ENCODE data around the gene FAM227B. TPM values are rescaled to one million over a fixed set of nuclear protein-coding genes. Genes with fewer than 3 reads are reported as not detected.

Gene FAM227B
- total and polyA plus RNA-seq, 2 of the 13 experiments (the other 11 are each of a cell fraction or from before 2014, with no cell fraction given): 1.9 to 2.6 TPM

GRCh38 chr15:49339656-49340055 is 281.0 kb downstream of the FAM227B start:
- no peak overlapping the region for H3K9ac ChIP-seq (ENCODE audit: insufficient read depth, low read depth, low read length)
- no peak for DNase-seq (ENCODE audit: low spot score)
- in situ Hi-C loops (cut with HindIII; ENCODE audit: extremely low pct_ligation_motif_present, low pct_unique_long_range_greater_than_20kb) (no loop called here), intact Hi-C loops (cut with micrococcal nuclease; ENCODE audit: unreplicated experiment) (no loop called here)
- H3K36me3 ChIP-seq (replicated peaks in 1 of 2; ENCODE audit: control insufficient read depth in 1 of 2, insufficient read depth in 2 of 2, low read length in 2 of 2): no peaks in the 10 kb centered on the region
- ATAC-seq: no peak
- no peak for TF ChIP-seq ZNF567 (CRISPR knock-in tag; IDR thresholded peaks at IDR 0.05; ENCODE audit: borderline replicate concordance)
- TF ChIP-seq BORCS8-MEF2B (CRISPR knock-in tag; IDR thresholded peaks at IDR 0.05): no peak
- TF ChIP-seq MTF1 (CRISPR knock-in tag; IDR thresholded peaks at IDR 0.05): no peak
- no peak for TF ChIP-seq BATF2 (CRISPR knock-in tag; IDR thresholded peaks at IDR 0.05)
- no peak for TF ChIP-seq ZBTB4 (CRISPR knock-in tag; IDR thresholded peaks at IDR 0.05; ENCODE audit: borderline replicate concordance)
- no peak for TF ChIP-seq POLR2AphosphoS5 (IDR thresholded peaks at IDR 0.05; ENCODE audit: low read depth, low read length)
- no peak for TF ChIP-seq PRMT3 (CRISPR knock-in tag; IDR thresholded peaks at IDR 0.05; ENCODE audit: borderline replicate concordance, low read depth)
- TF ChIP-seq RARA (CRISPR knock-in tag; IDR thresholded peaks at IDR 0.05): no peak
- TF ChIP-seq, protein P1, sequence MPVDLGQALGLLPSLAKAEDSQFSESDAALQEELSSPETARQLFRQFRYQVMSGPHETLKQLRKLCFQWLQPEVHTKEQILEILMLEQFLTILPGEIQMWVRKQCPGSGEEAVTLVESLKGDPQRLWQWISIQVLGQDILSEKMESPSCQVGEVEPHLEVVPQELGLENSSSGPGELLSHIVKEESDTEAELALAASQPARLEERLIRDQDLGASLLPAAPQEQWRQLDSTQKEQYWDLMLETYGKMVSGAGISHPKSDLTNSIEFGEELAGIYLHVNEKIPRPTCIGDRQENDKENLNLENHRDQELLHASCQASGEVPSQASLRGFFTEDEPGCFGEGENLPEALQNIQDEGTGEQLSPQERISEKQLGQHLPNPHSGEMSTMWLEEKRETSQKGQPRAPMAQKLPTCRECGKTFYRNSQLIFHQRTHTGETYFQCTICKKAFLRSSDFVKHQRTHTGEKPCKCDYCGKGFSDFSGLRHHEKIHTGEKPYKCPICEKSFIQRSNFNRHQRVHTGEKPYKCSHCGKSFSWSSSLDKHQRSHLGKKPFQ (CRISPR knock-in tag; IDR thresholded peaks at IDR 0.05; ENCODE audit: insufficient replicate concordance): no peak
- TF ChIP-seq KDM2A (CRISPR knock-in tag; IDR thresholded peaks at IDR 0.05; ENCODE audit: borderline replicate concordance, low read depth): no peak
- TF ChIP-seq, protein P2, sequence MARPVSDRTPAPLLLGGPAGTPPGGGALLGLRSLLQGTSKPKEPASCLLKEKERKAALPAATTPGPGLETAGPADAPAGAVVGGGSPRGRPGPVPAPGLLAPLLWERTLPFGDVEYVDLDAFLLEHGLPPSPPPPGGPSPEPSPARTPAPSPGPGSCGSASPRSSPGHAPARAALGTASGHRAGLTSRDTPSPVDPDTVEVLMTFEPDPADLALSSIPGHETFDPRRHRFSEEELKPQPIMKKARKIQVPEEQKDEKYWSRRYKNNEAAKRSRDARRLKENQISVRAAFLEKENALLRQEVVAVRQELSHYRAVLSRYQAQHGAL (CRISPR knock-in tag; IDR thresholded peaks at IDR 0.05; ENCODE audit: not compliant biosample characterization): no peak
- no peak for TF ChIP-seq ATF7-NPFF (CRISPR knock-in tag; IDR thresholded peaks at IDR 0.05; ENCODE audit: low read depth)
- TF ChIP-seq ZNF556 (CRISPR knock-in tag; IDR thresholded peaks at IDR 0.05; ENCODE audit: borderline replicate concordance): no peak
- no peak for TF ChIP-seq CBX2 (IDR thresholded peaks at IDR 0.05; ENCODE audit: low read depth, low read length)
- TF ChIP-seq CBX2 (CRISPR knock-in tag; IDR thresholded peaks at IDR 0.05; ENCODE audit: low read depth): no peak
- no peak for TF ChIP-seq ZSCAN29 (CRISPR knock-in tag; conservative IDR thresholded peaks at IDR 0.05)
- TF ChIP-seq, protein P3, sequence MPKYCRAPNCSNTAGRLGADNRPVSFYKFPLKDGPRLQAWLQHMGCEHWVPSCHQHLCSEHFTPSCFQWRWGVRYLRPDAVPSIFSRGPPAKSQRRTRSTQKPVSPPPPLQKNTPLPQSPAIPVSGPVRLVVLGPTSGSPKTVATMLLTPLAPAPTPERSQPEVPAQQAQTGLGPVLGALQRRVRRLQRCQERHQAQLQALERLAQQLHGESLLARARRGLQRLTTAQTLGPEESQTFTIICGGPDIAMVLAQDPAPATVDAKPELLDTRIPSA (CRISPR knock-in tag; IDR thresholded peaks at IDR 0.05; ENCODE audit: borderline replicate concordance): no peak
- no peaks in the 10 kb centered on the region for H3K9me3 ChIP-seq (ENCODE audit: low read length)
- BruUV-seq (replicated peaks): no TSS peak
- H3K79me2 ChIP-seq (ENCODE audit: insufficient read depth, low read length): no peaks in the 10 kb centered on the region
- no peak overlapping the region for H2AFZ ChIP-seq (ENCODE audit: low read length)
- no peak overlapping the region for H3K27ac ChIP-seq (ENCODE audit: extremely low read length, insufficient read depth, low read length)
- no peak overlapping the region for H3K4me2 ChIP-seq (ENCODE audit: low read depth, low read length)
- WGBS (ENCODE audit: low lambda C conversion rate): 84% methylated on average over 2 of the region's 10 CpGs
- ChIA-PET CTCF (ENCODE audit: low intra/inter-chr PET ratio, low total read pairs) (no interaction called here), POLR2A (no interaction called here)
- no peaks in the 10 kb centered on the region for H3K4me1 ChIP-seq (ENCODE audit: insufficient read depth, low read length)
- H3K27me3 ChIP-seq (ENCODE audit: control insufficient read depth in 1 of 2, insufficient read depth in 2 of 2, low read length in 2 of 2): no peaks in the 10 kb centered on the region
- FAIRE-seq: no peak
- H3K4me3 ChIP-seq (replicated peaks in 1 of 3; ENCODE audit: insufficient read depth in 1 of 3, low read depth in 2 of 3, low read length in 3 of 3): no peak overlapping the region
- H4K20me1 ChIP-seq (ENCODE audit: insufficient read depth, low read length): no peaks in the 10 kb centered on the region

Measured in HepG2 (cell line).